Osteocyte (in vitro differentiated cells): ENCODE data around the gene NHERF1. TPM values are rescaled to one million over a fixed set of nuclear protein-coding genes. Genes with fewer than 3 reads are reported as not detected.

Experiments used
- DNase-seq: peaks from one replicate; pipeline ENCODE4 v3.0.0; 2021; ENCODE audit warnings: mixed read lengths; ENCODE audit not compliant: unreplicated experiment; ENCODE audit errors: extremely low spot score
- H3K27ac Mint-ChIP-seq: one replicate; pipeline ENCODE4 v1.8.0; 2021; ENCODE audit warnings: mild to moderate bottlenecking, mixed read lengths; ENCODE audit not compliant: unreplicated experiment
- H3K27me3 Mint-ChIP-seq: one replicate; pipeline ENCODE4 v1.8.0; 2021; ENCODE audit warnings: mixed read lengths; ENCODE audit not compliant: unreplicated experiment
- H3K36me3 Mint-ChIP-seq: one replicate; pipeline ENCODE4 v1.8.0; 2021; ENCODE audit warnings: mixed read lengths; ENCODE audit not compliant: unreplicated experiment
- H3K4me1 Mint-ChIP-seq: one replicate; pipeline ENCODE4 v1.8.0; 2021; ENCODE audit warnings: mixed read lengths; ENCODE audit not compliant: unreplicated experiment
- H3K4me3 Mint-ChIP-seq: one replicate; pipeline ENCODE4 v1.8.0; 2021; ENCODE audit warnings: mild to moderate bottlenecking, moderate library complexity, mixed read lengths; ENCODE audit not compliant: unreplicated experiment
- H3K9me3 Mint-ChIP-seq: one replicate; pipeline ENCODE4 v1.8.0; 2021; ENCODE audit warnings: mixed read lengths; ENCODE audit not compliant: unreplicated experiment
- total RNA-seq: library from RNA; stranded (reverse); gene quantifications from 2 replicates; pipeline ENCODE4 v1.2.1, GENCODE V29; 2021
- TF ChIP-seq, protein P1 (sequence below): fragments of 200-600 bp; sonication (generic); IDR thresholded peaks from 2 replicates; pipeline ENCODE4 v1.5.0; 2021; ENCODE audit warnings: antibody characterized with exemption, mild to moderate bottlenecking, moderate library complexity

NHERF1 gene
- total RNA-seq, 1 donor from 2014 or later: 117 TPM

DNA sequence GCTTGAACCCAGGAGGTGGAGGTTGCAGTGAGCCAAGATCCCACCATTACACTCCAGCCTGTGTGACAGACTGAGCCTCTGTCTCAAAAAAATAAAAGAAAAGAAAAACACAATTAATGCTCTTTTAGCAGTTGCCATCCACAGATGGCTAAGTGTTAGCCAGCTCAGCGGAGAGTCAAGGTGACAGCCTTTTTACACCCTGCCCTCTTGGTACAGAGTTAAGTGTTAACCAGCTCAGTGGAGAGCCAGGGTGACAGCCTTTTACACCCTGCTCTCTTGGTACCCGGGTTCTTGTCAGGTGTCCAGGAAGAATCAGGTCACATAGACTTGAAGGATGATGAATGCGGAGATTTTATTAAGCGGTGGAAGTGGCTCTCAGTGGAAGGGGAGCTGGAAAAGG lies 27.9 kb upstream of the NHERF1 start:
- TF ChIP-seq, protein P1, sequence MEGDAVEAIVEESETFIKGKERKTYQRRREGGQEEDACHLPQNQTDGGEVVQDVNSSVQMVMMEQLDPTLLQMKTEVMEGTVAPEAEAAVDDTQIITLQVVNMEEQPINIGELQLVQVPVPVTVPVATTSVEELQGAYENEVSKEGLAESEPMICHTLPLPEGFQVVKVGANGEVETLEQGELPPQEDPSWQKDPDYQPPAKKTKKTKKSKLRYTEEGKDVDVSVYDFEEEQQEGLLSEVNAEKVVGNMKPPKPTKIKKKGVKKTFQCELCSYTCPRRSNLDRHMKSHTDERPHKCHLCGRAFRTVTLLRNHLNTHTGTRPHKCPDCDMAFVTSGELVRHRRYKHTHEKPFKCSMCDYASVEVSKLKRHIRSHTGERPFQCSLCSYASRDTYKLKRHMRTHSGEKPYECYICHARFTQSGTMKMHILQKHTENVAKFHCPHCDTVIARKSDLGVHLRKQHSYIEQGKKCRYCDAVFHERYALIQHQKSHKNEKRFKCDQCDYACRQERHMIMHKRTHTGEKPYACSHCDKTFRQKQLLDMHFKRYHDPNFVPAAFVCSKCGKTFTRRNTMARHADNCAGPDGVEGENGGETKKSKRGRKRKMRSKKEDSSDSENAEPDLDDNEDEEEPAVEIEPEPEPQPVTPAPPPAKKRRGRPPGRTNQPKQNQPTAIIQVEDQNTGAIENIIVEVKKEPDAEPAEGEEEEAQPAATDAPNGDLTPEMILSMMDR: no peak
- Mint-ChIP-seq H3K36me3 (no peaks in the 10 kb centered on the region), H3K4me3 (no peak overlapping the region), H3K27ac (no peak overlapping the region), H3K9me3 (no peaks in the 10 kb centered on the region), H3K4me1 (no peaks in the 10 kb centered on the region), H3K27me3 (peaks cover 29% of the 10 kb centered on the region)
- DNase-seq: no peak

DNA sequence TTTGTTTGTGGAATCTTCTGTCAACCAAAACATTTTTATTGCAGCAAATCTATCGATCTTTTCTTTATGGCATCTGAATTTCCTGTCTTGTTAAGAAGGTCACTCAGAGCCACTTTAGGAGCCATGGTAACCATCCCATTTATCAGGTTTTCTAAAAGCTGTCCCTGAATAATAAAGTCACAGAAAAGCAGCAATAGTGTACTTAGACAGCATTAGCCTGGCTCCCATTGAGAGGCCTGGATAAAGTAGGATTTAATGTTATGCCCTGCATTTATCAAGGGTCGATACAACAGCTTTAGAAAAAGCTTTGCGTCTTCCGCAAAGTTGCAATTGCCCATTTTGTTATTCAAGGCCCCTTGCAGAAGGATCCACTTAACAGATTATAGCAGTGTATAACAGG lies 25.6 kb upstream of the NHERF1 start:
- TF ChIP-seq, protein P1: no peak
- no peak overlapping the region for H3K27ac Mint-ChIP-seq
- no peaks in the 10 kb centered on the region for H3K9me3 Mint-ChIP-seq
- no peaks in the 10 kb centered on the region for H3K4me1 Mint-ChIP-seq
- no peak overlapping the region for H3K4me3 Mint-ChIP-seq
- DNase-seq: no peak
- no peaks in the 10 kb centered on the region for H3K36me3 Mint-ChIP-seq
- H3K27me3 Mint-ChIP-seq: peaks cover 26% of the 10 kb centered on the region

DNA sequence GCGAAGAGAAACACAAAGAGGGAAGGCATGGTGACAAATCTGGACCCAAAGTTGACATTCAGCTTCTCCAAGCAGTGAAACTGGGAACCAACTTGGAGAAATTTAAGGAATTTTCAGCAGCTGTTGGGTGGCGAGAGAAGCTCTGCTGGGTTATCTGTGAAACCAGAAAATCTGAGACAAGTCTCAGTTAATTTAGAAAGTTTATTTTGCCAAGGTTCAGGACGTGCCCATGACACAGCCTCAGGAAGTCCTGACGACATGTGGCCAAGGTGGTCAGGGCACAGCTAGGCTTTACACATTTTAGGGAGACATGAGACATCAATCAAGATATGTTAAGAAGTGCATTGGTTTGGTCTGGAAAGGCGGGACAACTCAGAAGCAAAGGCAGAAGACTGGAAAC lies 24.5 kb upstream of the NHERF1 start:
- TF ChIP-seq, protein P1: no peak
- H3K4me1 Mint-ChIP-seq: no peaks in the 10 kb centered on the region
- DNase-seq: no peak
- peaks cover 22% of the 10 kb centered on the region for H3K27me3 Mint-ChIP-seq
- H3K9me3 Mint-ChIP-seq: no peaks in the 10 kb centered on the region
- no peak overlapping the region for H3K27ac Mint-ChIP-seq
- H3K36me3 Mint-ChIP-seq: no peaks in the 10 kb centered on the region
- H3K4me3 Mint-ChIP-seq: no peak overlapping the region

DNA sequence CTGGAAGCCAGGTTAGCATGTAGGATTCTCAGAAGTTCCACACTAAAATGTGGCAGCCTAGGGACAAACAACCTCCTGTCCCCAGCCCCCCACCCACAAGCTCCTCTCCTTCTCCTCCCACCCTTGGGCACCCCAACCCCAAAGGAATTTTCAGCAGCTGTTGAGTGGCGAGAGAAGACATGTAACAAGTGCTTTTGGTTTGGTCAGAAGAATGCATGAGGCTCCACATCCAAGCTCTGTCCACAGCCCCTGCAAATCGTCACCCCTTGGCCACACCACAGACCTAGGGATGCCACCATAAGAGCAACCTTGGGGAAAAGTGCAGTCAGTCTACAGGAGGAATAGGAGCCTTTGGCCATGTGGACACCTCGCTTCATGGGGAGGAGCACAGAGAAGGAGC lies 23.3 kb upstream of the NHERF1 start:
- H3K27me3 Mint-ChIP-seq: peaks cover 21% of the 10 kb centered on the region
- no peaks in the 10 kb centered on the region for H3K36me3 Mint-ChIP-seq
- no peaks in the 10 kb centered on the region for H3K9me3 Mint-ChIP-seq
- H3K4me1 Mint-ChIP-seq: no peaks in the 10 kb centered on the region
- no peak overlapping the region for H3K27ac Mint-ChIP-seq
- TF ChIP-seq, protein P1: no peak
- DNase-seq: no peak
- H3K4me3 Mint-ChIP-seq: no peak overlapping the region

DNA sequence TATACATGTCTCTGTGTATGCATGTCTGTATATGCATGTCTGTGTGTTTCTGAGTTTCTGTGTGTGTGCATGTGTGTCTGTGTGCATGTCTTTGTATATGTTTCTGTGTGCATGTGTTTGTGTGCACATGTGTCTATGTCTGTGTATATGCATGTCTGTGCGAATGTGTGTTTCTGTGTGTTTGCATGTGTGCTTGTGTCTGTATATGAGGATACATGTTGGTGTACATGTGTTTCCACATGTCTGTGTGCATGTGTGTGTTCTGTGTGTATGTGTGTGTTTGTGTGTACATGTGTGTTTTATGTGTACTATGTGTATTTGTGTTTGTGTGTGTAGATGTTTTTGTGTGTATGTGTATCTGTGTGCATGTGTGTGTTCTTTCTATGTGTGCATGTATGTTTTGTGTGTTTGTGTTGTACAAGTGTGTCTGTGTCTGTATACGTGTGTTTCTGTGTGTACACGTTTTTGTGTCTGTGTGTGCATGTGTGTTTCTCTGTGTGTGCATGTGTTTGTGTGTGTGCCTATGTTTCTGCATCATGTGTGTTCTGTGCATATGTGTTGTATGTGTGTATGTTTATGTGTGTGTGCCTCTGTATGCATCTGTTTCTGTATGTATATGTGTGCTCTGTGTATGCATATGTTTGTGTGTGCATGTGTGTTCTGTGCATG lies 20.3 kb upstream of the NHERF1 start:
- Mint-ChIP-seq H3K27ac (no peak overlapping the region), H3K27me3 (peaks cover 10% of the 10 kb centered on the region), H3K36me3 (no peaks in the 10 kb centered on the region), H3K4me3 (no peak overlapping the region), H3K4me1 (no peaks in the 10 kb centered on the region), H3K9me3 (no peaks in the 10 kb centered on the region)
- TF ChIP-seq, protein P1: no peak
- no peak for DNase-seq
